GM21576 (cell line): ENCODE measurements around the gene FOXO6.

Experiments
- ATAC-seq: cut with Tn5 transposase; IDR thresholded peaks from one replicate; pipeline ENCODE4 v1.9.1; 2021; ENCODE audit warnings: mild to moderate bottlenecking, moderate library complexity; ENCODE audit not compliant: unreplicated experiment

FOXO6 gene

DNA sequence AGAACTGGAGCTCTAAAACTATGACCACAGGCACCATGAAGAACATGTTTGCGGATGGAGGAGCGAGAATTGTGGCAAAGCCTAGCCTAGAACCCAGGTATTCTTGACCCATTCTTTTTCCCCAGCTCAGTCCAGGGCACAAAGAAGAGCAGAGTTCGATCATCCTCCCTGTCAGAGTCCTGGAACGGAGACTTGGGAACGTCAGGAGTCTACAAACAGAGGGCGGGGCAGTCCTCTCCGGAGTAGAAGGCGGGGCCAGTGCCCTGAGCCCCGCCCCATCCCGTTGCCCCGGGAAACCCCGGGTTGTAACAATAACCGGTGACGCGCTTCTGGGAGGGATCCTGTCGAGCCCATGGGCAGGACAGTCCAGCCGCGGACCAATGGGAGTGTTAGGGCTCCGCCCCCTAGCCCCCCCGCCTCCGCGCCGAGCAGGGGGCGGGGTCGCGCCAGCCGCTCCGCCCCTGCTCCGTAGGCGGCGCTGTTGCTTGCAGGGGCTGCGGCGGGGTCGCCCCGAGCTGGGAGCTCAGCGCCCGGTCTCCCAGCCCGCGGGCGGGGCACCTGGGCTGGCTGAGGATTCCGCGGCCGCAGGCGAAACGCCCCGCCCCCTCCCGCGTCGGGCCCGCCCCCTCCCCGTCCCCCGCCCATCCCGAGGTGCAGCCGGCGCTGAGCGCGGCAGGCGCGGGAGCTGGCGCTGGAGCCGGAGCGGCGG lies at the start of gene FOXO6:
FOXO6 (plus strand) TSS at position 649 of the 709 bp plus-strand sequence.
- ATAC-seq = peak; percentile 87

DNA sequence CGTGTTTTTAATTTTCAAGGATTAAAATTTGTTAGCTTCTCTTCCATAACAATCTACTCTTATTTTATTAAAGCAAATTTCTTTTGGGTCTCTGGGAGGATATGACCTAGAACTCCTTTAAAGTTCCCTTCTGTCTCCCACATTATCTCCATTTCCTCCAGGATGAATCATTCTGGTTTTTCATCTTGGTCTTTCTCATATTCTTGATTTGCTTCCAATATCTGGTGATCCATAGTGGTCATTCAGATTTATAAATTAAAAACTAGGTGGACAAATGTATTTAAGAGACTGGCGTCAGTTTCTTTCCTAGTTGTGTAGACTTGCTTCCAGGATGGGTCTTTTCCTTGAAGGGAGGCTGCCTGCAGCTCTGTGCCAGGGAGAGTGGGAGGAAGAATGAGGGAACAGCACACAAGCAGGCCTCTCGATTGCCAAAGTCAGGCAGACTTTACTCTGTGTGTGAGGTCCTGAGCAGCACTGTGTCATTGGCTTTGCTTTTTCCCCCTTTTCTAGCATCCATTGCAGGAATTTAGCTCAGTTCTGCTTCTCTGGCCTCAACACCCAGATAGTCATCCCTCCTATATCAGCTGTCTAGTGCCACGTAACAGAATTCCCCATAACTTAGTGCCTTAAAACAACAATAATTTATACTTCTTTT lies 48.1 kb upstream of the FOXO6 start:
- no peak for ATAC-seq

DNA sequence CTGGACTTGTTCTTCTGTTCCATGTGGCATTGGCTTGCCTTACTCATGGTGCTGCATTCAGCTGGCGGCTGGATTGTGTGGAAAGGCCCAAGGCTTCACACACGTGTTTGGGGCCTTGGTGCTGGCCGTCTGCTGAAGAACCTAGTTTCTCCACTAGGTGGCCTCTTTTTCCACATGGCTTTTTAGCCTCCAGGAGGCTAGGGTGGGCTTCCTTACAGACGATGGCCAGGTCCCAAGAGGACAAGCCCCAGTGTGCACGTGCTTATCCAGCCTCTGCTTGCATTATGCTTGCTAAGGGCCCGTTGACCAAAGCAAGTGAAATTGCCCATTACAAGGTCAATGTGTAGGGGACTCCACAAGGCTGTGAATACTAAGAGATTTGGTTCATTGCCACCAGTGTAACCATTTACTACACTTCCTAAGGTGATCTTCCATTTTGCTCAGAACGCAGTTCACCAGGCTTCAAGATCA lies 47.5 kb upstream of the FOXO6 start:
- ATAC-seq = no peak

DNA sequence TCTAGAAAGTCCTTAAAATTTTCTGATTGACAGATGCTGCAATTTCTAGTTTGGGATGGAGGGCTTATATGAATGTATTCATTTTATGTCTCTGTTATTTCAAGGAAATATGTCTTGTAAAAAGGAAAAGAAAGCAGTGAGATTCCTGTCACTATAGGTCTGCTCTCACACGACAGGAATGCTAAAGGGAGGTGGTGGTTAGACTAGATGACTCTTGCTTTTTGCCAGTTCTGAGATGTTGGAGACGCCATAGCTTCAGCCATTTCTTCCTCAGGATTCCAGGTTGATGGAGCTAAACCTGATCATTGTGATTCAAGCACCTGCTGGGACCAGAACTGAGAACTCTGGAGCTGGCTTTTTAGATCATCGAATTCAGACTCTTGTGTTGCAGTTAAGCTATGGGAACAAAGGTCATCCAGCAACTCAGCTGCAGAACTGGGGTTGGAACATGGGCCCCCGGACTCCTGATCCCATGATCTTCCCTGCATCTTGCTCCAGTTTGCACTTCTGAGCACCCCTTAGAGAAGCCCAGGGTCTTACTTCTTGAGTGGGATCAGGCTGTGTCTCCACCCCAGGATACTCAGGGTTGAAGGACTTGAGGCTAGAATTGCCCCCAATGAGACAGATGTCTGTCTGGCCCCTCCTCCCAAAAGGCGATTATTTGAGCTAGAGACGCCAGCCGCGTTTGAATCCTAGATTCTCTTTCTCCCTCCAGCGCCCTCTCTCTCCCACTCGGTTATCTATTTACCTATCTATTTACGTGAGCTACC lies 46.7 kb upstream of the FOXO6 start:
- no peak for ATAC-seq

DNA sequence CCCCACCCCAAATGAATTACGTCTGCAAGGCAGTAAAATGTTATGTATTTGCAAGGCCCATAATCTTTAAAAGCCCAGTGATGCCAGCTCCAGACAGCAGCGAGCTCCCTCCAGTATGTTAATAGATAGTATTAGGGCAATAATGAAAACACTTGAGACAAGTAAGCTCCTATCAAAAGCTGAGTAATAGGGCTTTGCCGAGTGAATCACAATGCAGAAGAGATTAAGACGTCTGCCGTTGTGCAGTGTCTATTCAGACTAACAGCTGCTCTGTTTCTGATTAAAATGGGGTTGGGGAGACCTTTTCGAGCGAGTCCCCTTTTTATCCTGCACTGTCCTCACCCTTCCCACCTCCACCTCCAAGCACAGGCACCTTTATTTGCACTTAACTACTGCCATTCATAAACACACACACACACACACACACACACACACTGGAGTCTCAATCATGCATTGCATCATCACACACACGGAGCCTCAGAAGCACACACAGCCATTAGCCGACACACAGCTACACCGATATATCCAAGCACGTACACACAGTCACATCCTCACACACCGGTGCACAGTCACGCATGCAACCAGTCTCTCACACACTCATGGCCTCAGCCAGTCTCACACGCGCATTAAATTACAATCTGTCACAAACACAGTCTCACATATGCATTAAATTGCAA lies 46.0 kb upstream of the FOXO6 start:
- no peak for ATAC-seq

DNA sequence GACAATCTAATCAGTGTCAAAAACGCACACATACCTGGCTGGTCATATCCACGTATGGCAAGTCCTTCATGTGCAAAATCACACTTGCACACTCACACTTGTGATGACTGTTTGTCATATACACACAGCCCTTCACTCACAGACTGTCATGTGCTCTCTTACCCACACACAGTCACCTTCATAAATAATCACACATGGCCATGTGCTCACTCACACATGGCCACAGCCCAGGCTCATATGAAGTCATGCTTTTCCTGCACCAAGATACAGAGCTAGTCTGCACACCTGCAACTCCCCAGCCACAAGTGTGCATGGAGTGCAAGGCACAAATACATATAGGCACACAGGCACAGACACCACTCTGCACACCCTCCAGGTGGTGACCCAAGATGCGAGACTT lies 45.4 kb upstream of the FOXO6 start:
- no peak for ATAC-seq

DNA sequence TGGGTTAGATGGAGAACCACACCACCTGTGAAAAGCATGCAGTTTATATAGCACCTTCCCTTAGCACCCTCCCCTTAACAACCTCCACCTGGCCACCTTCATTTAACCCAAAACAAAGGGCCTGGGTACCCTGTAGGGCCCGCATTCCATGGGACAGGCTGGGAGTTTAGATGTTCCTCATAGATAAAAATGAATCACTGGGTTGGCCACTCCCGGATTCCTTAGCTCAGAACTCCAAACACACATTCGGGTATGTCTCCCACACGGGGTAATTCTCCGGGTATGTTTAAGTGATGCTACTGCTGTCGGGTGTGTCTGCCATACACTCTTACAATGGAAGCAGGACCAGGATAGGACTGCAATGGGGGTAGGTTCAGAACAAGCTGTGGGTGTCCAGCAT lies 43.9 kb upstream of the FOXO6 start:
- ATAC-seq = no peak

DNA sequence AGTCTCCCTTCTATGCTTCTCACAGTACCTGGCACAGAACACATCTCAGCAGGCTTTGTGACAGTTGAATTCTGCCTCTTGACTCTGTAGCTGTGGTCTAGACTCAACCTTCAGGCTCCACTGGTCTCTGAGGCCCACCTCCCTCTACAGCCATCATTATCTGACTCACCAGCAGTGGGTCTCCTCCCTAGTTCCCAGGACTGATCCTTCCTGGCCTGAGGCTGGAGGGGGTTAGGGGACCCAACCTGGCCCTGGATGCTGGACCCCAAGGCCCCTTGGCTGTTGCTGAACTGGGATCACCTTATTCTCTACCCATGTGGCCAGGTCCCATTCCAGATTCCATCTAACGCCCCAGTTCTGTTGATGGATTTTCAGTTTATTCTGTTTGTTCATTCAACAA lies 43.1 kb upstream of the FOXO6 start:
- ATAC-seq = no peak

DNA sequence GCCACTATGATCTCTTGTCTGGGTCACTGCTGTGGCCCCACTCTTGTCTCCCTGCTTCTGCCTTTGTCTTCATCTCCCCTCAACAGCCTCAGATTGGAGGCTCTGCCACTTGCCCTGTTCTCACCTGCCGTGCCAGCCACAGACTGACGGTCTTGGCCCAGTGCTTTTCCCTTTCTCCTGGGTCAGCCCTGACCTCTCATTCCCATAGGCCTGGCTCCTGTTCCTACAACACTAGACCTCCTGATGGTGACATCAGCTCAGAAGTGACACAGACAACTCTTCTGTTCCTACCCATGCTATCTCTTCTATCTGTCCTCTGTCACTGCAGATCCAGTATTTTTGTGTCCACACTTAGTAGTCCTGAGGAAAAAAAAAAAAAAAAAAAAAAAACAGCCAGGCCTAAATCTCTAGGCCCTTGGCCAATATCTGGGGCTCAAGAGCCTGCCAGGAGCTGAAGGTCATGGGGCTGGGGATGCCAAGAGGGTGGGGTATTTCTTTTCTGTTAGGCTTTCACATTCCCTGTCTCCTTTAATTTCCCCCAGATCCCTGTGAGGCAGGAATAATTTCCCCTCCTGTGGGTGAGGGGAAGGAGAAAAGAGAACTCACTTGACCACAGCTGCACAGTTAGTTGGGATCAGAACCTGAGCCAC lies 42.0 kb upstream of the FOXO6 start:
- no peak for ATAC-seq

DNA sequence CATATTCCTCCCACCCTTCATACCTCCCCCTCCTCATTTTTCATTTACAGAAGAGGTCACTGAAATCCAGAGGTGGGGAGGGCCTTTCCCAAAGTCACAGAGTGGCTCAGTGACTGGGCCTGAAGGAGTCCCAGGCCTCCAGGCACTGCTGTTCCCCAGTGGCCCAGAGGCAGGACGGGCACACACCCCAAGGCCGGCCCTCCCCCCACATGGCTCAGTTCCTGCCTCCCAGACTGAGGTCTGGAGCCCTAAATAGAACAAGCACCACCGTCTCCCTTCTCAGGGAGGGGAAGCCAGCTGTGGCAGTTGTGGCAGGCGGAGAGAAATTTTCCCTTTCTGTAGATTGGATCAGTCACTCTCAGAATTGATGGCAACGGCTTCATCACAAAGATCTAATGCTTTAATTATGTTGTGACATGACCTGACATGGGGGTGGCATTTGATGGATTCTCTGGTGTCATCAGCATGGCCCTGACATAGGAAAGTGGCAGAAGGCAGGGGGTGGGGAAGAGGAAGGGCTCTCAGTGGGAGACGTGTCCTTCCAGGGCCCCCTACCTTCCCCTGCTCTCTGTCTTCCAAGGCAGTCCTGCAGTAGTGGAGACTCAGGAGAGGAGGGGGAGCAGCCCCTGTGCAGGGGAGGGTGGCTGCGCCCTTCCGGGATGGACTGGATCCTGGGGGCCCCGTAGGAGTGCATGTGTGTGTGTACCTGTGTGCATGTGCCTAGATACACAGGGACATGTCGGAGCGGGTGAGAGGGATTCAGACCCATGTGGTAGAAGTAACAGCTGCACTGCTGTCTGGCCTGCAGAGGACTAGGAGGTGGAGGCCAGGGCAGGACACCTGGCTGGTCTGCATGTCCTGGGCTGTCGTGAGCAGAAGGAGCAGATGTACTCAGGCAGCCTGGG lies 41.2 kb upstream of the FOXO6 start:
- ATAC-seq = no peak

DNA sequence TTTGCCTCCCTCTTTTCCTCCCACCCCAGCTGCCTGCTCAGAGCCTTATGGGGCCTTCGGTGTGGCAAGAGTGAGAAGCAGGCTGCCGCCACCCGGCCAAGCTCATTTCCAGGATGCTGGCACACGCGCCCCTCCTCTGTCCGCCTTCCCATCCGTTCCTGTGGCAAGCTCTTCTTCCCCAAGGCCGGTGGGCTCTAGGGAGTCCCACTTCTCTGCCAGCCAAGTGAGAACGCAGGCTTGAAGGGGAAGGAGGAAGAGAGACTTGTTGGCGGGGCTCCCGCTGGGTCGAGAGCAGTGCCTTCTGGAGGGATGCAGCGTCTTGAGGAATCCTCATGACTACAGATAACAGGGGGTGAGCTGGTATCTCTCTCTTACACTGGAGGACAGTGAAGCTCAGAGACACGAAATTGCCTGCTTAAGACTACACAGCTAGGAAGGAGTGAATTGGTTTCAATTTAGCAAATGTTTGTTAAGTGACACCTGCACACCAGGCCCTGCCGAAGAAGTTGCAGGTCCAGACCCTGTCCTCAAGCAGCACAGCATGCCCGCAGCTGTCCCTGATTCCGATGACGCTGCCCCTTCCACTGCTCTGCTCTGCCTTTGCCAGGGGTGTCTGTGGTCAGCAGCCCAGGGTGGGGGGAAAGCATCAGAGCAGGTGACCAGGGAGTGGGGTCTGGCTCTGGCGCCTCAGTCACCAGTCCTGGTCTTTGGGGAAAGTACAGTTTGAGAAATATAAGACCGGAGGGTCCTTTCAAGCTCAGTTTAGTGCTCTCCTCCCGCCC lies 40.1 kb upstream of the FOXO6 start:
- no peak for ATAC-seq

DNA sequence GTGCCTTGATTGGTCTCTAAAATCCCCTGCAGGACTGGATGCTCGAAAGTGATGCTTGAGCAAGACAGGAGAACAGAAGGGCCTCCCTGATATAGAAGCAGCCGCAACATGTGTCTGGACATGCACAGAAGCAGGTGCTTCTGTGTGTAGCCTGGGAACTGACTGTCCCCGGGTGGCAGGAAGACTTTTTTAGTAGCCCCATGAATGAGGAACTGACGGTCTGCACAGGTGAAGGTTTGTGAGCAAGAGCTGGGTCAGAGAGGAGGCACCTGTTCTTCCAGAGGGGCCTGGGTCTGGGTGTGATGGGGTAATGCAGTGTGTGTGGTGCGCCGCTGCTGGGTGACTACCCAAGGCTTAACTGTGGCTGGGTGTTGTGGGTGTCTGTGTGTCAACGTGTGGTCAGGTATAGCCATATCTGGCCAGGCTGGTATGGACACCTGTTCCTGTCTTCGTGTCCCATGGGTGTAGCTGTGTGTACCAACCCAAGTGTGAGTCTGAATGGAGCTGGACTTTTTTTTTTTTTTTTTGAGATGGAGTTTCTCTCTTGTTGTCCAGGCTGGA lies 39.1 kb upstream of the FOXO6 start:
- no peak for ATAC-seq

DNA sequence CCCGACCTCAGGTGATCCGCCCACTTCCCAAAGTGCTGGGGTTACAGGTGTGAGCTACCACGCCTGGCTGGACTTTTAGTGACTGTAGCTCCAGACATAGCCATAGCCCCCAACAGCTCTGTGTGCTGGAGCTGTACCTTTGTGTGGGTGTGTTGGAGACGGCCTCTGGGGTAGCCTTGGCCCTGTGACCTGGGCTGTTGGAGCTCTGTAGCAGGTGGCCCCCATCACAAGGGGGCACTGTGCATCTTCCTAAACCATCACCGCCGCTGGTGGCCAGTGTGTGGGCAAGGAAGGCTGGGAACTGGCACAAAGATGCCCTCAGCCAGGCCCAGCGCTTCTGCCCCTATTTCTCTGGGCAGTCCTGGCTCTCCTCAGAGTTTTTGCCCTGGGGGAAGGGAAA lies 38.4 kb upstream of the FOXO6 start:
- ATAC-seq = no peak

DNA sequence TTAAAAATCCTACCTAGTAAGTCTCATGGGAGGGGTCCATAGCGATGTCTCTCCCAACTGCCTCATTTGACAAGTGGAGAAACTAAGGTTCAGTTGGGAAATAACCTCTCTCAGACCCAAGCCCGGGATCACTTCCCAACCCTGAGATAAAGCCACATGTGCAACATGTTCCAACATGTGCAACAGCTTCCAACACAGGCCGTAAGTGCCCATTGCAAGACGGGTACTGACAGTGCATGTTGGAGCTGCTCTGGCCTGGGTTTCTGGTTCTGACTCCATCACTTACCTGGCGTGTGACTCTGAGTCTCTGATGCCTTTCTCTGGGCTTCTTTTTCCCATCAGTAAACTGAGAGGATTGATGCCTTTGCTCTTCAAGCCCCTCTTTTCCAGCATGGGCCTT lies 38.0 kb upstream of the FOXO6 start:
- no peak for ATAC-seq

DNA sequence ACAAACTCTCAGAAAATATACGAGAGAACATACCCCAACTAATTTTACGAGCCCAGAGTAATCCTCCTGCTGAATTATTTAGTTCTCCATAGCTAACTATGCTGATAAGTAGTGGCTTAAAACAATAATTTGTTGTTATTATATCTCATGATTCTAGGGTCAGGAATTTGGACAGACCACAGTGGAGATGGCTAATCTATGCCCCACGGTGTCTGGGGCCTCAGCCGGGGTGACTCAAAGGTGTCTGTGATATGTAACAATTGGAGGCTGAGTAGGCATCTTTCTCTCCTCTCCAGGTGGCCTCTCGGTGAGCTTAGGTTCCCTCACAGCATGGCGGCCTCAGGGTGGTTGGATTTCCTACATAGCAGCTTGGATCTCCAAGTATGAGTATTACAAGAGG lies 35.4 kb upstream of the FOXO6 start:
- no peak for ATAC-seq

DNA sequence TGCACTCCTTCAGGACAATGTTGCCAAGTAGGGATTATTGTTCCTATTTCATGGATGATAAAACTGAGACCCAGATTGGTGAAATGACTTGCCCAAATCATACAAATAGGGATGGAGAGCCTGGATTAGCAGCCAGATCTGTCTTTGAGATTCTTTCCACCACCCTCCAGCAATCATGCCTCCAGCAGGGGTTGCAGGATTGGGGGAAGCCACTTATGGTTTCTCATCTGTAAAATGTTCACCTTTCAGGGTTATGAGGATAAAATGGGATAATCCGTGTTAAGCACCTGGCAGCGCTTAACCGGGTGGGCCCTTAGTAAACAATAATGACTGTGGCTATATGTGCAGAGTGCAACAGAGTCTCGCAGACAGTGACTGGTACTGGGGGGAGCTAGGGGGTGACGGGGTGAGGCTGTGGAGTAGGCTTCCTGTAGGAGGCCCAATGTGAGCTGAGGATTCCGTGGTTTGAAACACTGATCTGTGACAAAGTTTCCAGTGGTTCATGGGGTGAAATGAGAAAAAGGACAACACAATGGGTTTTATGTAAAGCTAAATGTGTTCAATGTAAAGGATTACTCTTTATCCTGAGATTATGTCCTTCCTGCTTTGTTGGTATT lies 33.7 kb upstream of the FOXO6 start:
- ATAC-seq = no peak

DNA sequence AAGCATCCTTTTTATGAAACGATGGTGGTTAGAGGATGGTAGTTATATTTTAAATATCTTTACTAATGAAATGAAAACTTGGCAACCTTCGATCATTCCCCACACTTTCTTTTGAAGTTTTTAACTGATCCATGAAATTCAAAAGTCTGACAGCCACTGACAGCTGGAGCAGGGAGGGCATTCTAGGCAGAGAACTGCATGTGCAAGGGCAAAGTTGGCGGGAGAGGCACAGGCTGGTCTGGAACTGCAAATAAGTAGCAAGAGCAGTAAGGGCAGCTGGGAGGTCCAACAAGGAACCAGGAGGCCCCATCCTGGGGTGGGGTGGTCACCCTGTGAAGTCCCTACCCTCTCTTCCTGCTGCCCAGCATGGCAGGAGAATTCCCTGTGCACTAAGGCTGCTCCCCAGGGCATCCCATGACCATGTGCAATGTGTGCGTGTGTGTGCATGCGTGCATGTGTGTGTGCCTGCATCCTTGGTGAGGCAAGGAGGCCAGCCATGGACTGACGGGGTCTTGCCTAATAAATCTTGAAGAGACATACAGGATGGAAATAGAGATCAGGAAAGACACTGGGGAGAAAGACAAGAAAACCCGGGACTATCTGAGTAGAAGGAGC lies 33.1 kb upstream of the FOXO6 start:
- ATAC-seq = no peak
